K562 (cell line): ENCODE data around the gene DCAF8L1. TPM values are rescaled to one million over a fixed set of nuclear protein-coding genes. Genes with fewer than 3 reads are reported as not detected.

Experiments used
- ATAC-seq: fragments of 200-7000 bp; cut with Tn5 transposase; 3 replicates; pipeline ENCODE4 v1.9.1; 2020; ENCODE audit warnings: moderate library complexity
- BruUV-seq: library from RNA; stranded (reverse); fragments of 400-500 nt; replicated peaks from 2 replicates; lab custom pipeline; 2021; lab: Mats Ljungman, UMichigan
- CTCF ChIA-PET: fragments of 300-600 bp; formaldehyde crosslinking; extraction: SDS; loops from one replicate; lab custom pipeline; 2021; ENCODE audit warnings: low intra/inter-chr PET ratio; lab: Yijun Ruan, JAX
- POLR2A ChIA-PET: fragments of 300-600, 350-650 bp; sonication (Branson Sonifier 250); formaldehyde crosslinking; extraction: SDS; loops from one replicate; lab custom pipeline; 2021; ENCODE audit warnings: antibody characterized with exemption, inconsistent platforms; lab: Yijun Ruan, JAX
- DNase-seq, 4 experiments: peaks; one replicate each; pipeline versions ENCODE4 v3.0.0 to v3.0.0-alpha.2; 2011 to 2018; ENCODE audit warnings: low spot score in 3 of 4, mixed read lengths in 3 of 4; ENCODE audit errors: extremely low read depth in 1 of 4
- FAIRE-seq: peaks from 2 replicates; lab custom pipeline; 2011; peaks lifted over from hg19 to GRCh38; lab: Jason Lieb, UNC
- H2AFZ ChIP-seq: 2 replicates; pipeline ENCODE4 v1.6.0; 2011; ENCODE audit warnings: low read depth, low read length, control low read depth, inconsistent platforms
- H3K27ac ChIP-seq: fragments of 200-600 bp; 3 replicates; pipeline ENCODE4 v1.8.0; 2011; ENCODE audit warnings: low read depth, mild to moderate bottlenecking, control low read depth, inconsistent platforms, low read length, moderate library complexity, mixed read lengths; ENCODE audit errors: extremely low read depth
- H3K27me3 ChIP-seq, 2 experiments: fragments of 300-600 bp in 1 of 2; 2 replicates in 1 of 2; 3 replicates in 1 of 2; pipeline versions ENCODE4 v1.6.0 to v1.8.0; 2011; ENCODE audit warnings: inconsistent platforms in 2 of 2, low read length in 2 of 2, mild to moderate bottlenecking in 1 of 2, mixed read lengths in 1 of 2, moderate library complexity in 1 of 2; ENCODE audit not compliant: control insufficient read depth in 2 of 2, insufficient read depth in 2 of 2
- H3K36me3 ChIP-seq: fragments of 300-600 bp; 3 replicates; pipeline ENCODE4 v1.8.0; 2011; ENCODE audit warnings: mild to moderate bottlenecking, low read length, inconsistent platforms; ENCODE audit not compliant: control insufficient read depth, insufficient read depth
- H3K4me1 ChIP-seq, 2 experiments: fragments of 200-600 bp in 1 of 2; replicated peaks in 1 of 2; 2 replicates in 1 of 2; 3 replicates in 1 of 2; pipeline versions ENCODE4 v1.5.1 to v1.8.0; 2011; ENCODE audit warnings: inconsistent platforms in 2 of 2, low read length in 2 of 2, mild to moderate bottlenecking in 1 of 2, mixed read lengths in 1 of 2, moderate library complexity in 1 of 2; ENCODE audit not compliant: control insufficient read depth in 2 of 2, insufficient read depth in 2 of 2
- H3K4me2 ChIP-seq: 2 replicates; pipeline ENCODE4 v1.6.1; 2011; ENCODE audit warnings: low read length, control low read depth, inconsistent platforms, mixed read lengths; ENCODE audit not compliant: insufficient read depth
- H3K4me3 ChIP-seq: fragments of 200-600 bp; sonication (generic), shearing (Covaris generic); 2 replicates; pipeline ENCODE4 v1.5.1; 2016; ENCODE audit warnings: control low read depth, inconsistent platforms
- H3K79me2 ChIP-seq: fragments of 200-600 bp; 3 replicates; pipeline ENCODE4 v1.8.0; 2011; ENCODE audit warnings: low read length, inconsistent platforms; ENCODE audit not compliant: control insufficient read depth, insufficient read depth
- H3K9ac ChIP-seq, 2 experiments: 2 replicates each; pipeline versions ENCODE4 v1.6.0 to v1.6.1; 2011; ENCODE audit warnings: low read depth in 2 of 2, low read length in 2 of 2, control low read depth in 1 of 2, inconsistent platforms in 1 of 2, mild to moderate bottlenecking in 1 of 2, mixed read lengths in 1 of 2; ENCODE audit not compliant: insufficient read depth in 1 of 2
- H3K9me1 ChIP-seq: one replicate; pipeline ENCODE4 v1.6.0; 2011; ENCODE audit warnings: inconsistent platforms, mild to moderate bottlenecking, low read length, moderate library complexity; ENCODE audit not compliant: control insufficient read depth, insufficient read depth
- H3K9me3 ChIP-seq: replicated peaks from 2 replicates; pipeline ENCODE4 v1.5.1; 2011; ENCODE audit warnings: low read depth, low read length, inconsistent platforms; ENCODE audit not compliant: control insufficient read depth, insufficient read depth
- H4K20me1 ChIP-seq: replicated peaks from 2 replicates; pipeline ENCODE4 v1.6.1; 2011; ENCODE audit warnings: low read length, inconsistent platforms, mixed read lengths; ENCODE audit not compliant: control insufficient read depth, insufficient read depth
- FOXM1 ChIP-seq, 2 experiments: fragments of 450-650 bp in 1 of 2; sonication (generic) in 1 of 2; formaldehyde crosslinking in 1 of 2; IDR thresholded peaks; 2 replicates each; pipeline versions ENCODE4 v1.6.1 to v1.9.0; 2017 to 2022; ENCODE audit warnings: low read depth in 2 of 2, mild to moderate bottlenecking in 2 of 2, missing genetic modification reagents in 1 of 2, moderate library complexity in 1 of 2
- GATA2 ChIP-seq: sonication (generic); formaldehyde crosslinking; IDR thresholded peaks from 2 replicates; pipeline ENCODE4 v1.4.0; 2020; ENCODE audit warnings: mild to moderate bottlenecking, missing genetic modification reagents
- KLF6 ChIP-seq: fragments of 250-450 bp; sonication (Bioruptor Pico); IDR thresholded peaks from 2 replicates; pipeline ENCODE4 v1.4.0; 2020; ENCODE audit warnings: mild to moderate bottlenecking, moderate library complexity, borderline replicate concordance
- LEF1 ChIP-seq: fragments of 450-650 bp; IDR thresholded peaks from 2 replicates; pipeline ENCODE4 v1.6.1; 2016; ENCODE audit warnings: mild to moderate bottlenecking
- MAFF ChIP-seq: IDR thresholded peaks from 2 replicates; pipeline ENCODE4 v1.6.1; 2012; ENCODE audit warnings: low read length, improper control_type of control experiment
- NR1H2 ChIP-seq: sonication (generic); formaldehyde crosslinking; IDR thresholded peaks from 2 replicates; pipeline ENCODE4 v1.4.0; 2020; ENCODE audit warnings: mild to moderate bottlenecking, missing genetic modification reagents
- PHB2 ChIP-seq: fragments of 450-650 bp; IDR thresholded peaks from 2 replicates; pipeline ENCODE4 v1.6.1; 2017; ENCODE audit warnings: low read depth
- RNF2 ChIP-seq: sonication (generic); IDR thresholded peaks from 2 replicates; pipeline ENCODE4 v1.6.1; 2016
- SIX5 ChIP-seq, 2 experiments: IDR thresholded peaks; 2 replicates each; pipeline ENCODE4 v1.6.1; 2011; ENCODE audit warnings: low read length in 2 of 2, borderline replicate concordance in 1 of 2, low read depth in 1 of 2, mild to moderate bottlenecking in 1 of 2, moderate library complexity in 1 of 2; ENCODE audit not compliant: insufficient read depth in 1 of 2
- SMARCA4 ChIP-seq: fragments of 450-650 bp; IDR thresholded peaks from 2 replicates; pipeline ENCODE4 v1.6.1; 2016
- XRCC3 ChIP-seq: fragments of 450-650 bp; IDR thresholded peaks from 2 replicates; pipeline ENCODE4 v1.6.1; 2017; ENCODE audit warnings: mild to moderate bottlenecking, moderate library complexity
- ZKSCAN3 ChIP-seq: fragments of 250-450 bp; sonication (Bioruptor Pico); IDR thresholded peaks from 2 replicates; pipeline ENCODE4 v1.4.0; 2020
- ZNF133 ChIP-seq: fragments of 250-450 bp; sonication (Bioruptor Pico); IDR thresholded peaks from 2 replicates; pipeline ENCODE4 v1.4.0; 2020; ENCODE audit warnings: mild to moderate bottlenecking
- WGBS: fragments of 100-300 bp; shearing (Covaris generic); methylation state at CpG from one replicate; pipeline ENCODE4 v1.1.6; 2016; ENCODE audit warnings: low coverage, mixed read lengths; ENCODE audit not compliant: insufficient coverage; ENCODE audit errors: missing lambda C conversion rate; 5-methylcytosine and 5-hydroxymethylcytosine counted together
- in situ Hi-C: fragments of 300-500 bp; cut with MboI; formaldehyde crosslinking; loops from 4 replicates; pipeline ENCODE4 v1.15.0; 2018; ENCODE audit warnings: inconsistent platforms, mixed read lengths
- intact Hi-C: fragments of 100-400 bp; cut with micrococcal nuclease; formaldehyde crosslinking; loops from 2 replicates; pipeline ENCODE4 v1.14.2; 2022
- polyA plus RNA-seq, 8 experiments: library from polyadenylated mRNA; depleted of rRNA in 4 of 8; stranded (reverse) in 5 of 8; unstranded in 3 of 8; fragments of >200 nt; fragmentation: Nextera tagmentation in 2 of 8; fragmentation: Illumina TruSeq in 1 of 8; extraction: Ambion mirVana in 2 of 8; extraction: Trizol in 1 of 8; gene quantifications; 2 replicates each; pipeline versions ENCODE4 v1.2.1 to v1.2.3, GENCODE V29; 2011 to 2014; ENCODE audit warnings: inconsistent platforms in 1 of 8, missing spikeins in 1 of 8
- total RNA-seq, 7 experiments: library from RNA; depleted of rRNA in 6 of 7; stranded (reverse); fragments of >200 nt in 6 of 7; fragmentation: Illumina TruSeq in 2 of 7; extraction: Trizol in 2 of 7; gene quantifications; 2 replicates each; pipeline versions ENCODE4 v1.2.1 to v1.2.3, GENCODE V29; 2011 to 2021; ENCODE audit warnings: low replicate concordance in 1 of 7
- TF ChIP-seq, protein P1 (sequence below): fragments of 250-450 bp; sonication (Bioruptor Pico); IDR thresholded peaks from 2 replicates; pipeline ENCODE4 v1.5.0; 2020; ENCODE audit warnings: mild to moderate bottlenecking, borderline replicate concordance
- TF ChIP-seq, protein P2 (sequence below): fragments of 450-650 bp; IDR thresholded peaks from 2 replicates; pipeline ENCODE4 v1.7.0; 2016; ENCODE audit warnings: borderline replicate concordance

The DCAF8L1 gene
- total and polyA plus RNA-seq, 9 of the 15 experiments (the other 6 are each of a cell fraction or from before 2014, with no cell fraction given): 0.03 TPM; not detected in 7

DNA sequence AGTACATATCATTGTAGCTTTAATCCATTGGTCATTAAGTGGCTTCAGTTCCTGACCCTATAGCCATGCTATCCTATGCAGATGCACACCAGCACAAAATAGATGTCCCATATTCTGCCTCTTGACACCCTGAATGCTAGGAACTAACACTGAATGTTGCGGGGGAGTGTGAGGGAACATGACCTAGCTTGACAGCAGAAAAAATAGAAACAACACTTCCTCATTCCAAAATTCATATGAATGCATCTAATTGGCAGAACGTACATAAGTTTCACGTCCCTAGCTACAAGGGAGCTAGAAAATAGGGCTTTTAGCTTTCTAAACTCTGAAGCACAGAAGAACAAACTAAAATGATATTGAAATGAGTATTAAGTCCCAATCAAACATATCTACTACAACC, 14.4 kb upstream of the DCAF8L1 start (continued):
- TF ChIP-seq SIX5 (IDR thresholded peaks at IDR 0.05; ENCODE audit: borderline replicate concordance in 1 of 2, insufficient read depth in 1 of 2, low read depth in 1 of 2, low read length in 2 of 2) (no peak), PHB2 (no peak), RNF2 (no peak), FOXM1 (IDR thresholded peaks at IDR 0.05; ENCODE audit: low read depth) (no peak), FOXM1 (CRISPR knock-in tag; IDR thresholded peaks at IDR 0.05; ENCODE audit: low read depth) (no peak)

DNA sequence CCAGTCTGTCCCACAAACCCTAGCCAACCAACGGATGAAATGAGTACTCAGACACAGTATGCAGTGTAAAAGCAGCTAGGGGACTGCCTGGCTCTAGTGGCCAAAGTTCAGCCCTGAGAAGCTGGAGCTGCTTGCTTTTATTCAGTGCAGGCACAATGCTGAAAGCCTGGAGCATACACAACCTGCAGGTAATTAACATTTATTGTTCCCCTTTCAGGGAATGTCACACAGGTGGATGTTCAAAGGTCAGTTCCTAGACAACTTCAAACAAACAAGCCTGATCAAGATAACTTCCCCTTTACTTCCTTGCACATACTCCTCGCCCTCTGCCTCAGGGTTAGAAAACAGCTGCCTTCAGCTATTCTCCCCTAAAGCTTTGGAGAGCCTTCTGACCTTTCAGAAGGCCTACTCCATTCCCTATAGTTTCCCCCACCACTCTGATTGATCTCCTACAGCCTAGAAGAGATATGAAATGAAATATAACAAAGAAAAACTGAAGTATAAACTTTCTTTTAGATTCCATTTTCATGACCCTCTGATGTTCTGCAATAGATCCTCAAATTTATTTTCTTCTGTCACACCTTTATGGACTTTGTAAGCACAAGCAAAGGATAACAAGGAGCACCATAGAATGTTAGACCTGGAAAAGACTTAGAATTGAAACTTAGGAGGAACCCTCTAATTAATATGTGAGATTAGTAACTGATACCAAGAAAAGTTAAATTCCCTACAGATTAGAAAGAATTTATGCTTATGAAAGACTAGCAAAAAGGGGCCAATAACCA, 6.8 kb upstream of the DCAF8L1 start:
- ChIA-PET CTCF (no interaction called here), POLR2A (no interaction called here)
- no peak for TF ChIP-seq XRCC3
- TF ChIP-seq KLF6: no peak
- TF ChIP-seq, protein P1, sequence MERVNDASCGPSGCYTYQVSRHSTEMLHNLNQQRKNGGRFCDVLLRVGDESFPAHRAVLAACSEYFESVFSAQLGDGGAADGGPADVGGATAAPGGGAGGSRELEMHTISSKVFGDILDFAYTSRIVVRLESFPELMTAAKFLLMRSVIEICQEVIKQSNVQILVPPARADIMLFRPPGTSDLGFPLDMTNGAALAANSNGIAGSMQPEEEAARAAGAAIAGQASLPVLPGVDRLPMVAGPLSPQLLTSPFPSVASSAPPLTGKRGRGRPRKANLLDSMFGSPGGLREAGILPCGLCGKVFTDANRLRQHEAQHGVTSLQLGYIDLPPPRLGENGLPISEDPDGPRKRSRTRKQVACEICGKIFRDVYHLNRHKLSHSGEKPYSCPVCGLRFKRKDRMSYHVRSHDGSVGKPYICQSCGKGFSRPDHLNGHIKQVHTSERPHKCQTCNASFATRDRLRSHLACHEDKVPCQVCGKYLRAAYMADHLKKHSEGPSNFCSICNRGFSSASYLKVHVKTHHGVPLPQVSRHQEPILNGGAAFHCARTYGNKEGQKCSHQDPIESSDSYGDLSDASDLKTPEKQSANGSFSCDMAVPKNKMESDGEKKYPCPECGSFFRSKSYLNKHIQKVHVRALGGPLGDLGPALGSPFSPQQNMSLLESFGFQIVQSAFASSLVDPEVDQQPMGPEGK (CRISPR knock-in tag): no peak
- no peak for TF ChIP-seq GATA2 (CRISPR knock-in tag)
- TF ChIP-seq ZKSCAN3 (CRISPR knock-in tag): no peak
- TF ChIP-seq SMARCA4: no peak
- TF ChIP-seq NR1H2 (CRISPR knock-in tag): no peak
- TF ChIP-seq, protein P2, sequence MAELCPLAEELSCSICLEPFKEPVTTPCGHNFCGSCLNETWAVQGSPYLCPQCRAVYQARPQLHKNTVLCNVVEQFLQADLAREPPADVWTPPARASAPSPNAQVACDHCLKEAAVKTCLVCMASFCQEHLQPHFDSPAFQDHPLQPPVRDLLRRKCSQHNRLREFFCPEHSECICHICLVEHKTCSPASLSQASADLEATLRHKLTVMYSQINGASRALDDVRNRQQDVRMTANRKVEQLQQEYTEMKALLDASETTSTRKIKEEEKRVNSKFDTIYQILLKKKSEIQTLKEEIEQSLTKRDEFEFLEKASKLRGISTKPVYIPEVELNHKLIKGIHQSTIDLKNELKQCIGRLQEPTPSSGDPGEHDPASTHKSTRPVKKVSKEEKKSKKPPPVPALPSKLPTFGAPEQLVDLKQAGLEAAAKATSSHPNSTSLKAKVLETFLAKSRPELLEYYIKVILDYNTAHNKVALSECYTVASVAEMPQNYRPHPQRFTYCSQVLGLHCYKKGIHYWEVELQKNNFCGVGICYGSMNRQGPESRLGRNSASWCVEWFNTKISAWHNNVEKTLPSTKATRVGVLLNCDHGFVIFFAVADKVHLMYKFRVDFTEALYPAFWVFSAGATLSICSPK: no peak
- TF ChIP-seq MAFF: no peak
- no peak for TF ChIP-seq LEF1
- no peak for TF ChIP-seq ZNF133 (CRISPR knock-in tag)
- Histone ChIP-seq H3K9ac (no peak overlapping the region), H2AFZ (no peak overlapping the region), H3K27me3 (no peaks in the 10 kb centered on the region), H4K20me1 (no peaks in the 10 kb centered on the region), H3K9me3 (no peaks in the 10 kb centered on the region), H3K4me3 (no peak overlapping the region), H3K9me1 (no peaks in the 10 kb centered on the region), H3K4me2 (no peak overlapping the region), H3K4me1 (no peaks in the 10 kb centered on the region), H3K79me2 (no peaks in the 10 kb centered on the region), H3K27ac (no peak overlapping the region), H3K36me3 (no peaks in the 10 kb centered on the region)
- in situ Hi-C loops (no loop called here), intact Hi-C loops (no loop called here)
- ATAC-seq (no peak), DNase-seq (no peak), FAIRE-seq (no peak)
- BruUV-seq: no TSS peak
- WGBS: 0% methylated on average over 1 of the region's 2 CpGs
